Keratinocyte (primary cell): Measurements from ENCODE around the gene AMIGO1. TPM values are rescaled to one million over a fixed set of nuclear protein-coding genes. Genes with fewer than 3 reads are reported as not detected.
A peak's percentile ranks its signal among the peaks of the same experiment; 100 is the strongest.

ENCODE experiments used
- DNase-seq: peaks from one replicate; pipeline ENCODE4 v3.0.0-alpha.2; 2011; ENCODE audit warnings: low read depth, missing footprints, low spot score
- FAIRE-seq: peaks from 2 replicates; lab custom pipeline; 2011; peaks lifted over from hg19 to GRCh38; lab: Jason Lieb, UNC
- H2AFZ ChIP-seq: 2 replicates; pipeline ENCODE4 v1.6.0; 2012; ENCODE audit warnings: low read length, control low read depth, inconsistent platforms; ENCODE audit not compliant: control insufficient read depth
- H3K27ac ChIP-seq: 2 replicates; pipeline ENCODE4 v1.5.1; 2011; ENCODE audit warnings: low read length; ENCODE audit not compliant: control insufficient read depth, insufficient read depth
- H3K27me3 ChIP-seq: 3 replicates; pipeline ENCODE4 v1.6.0; 2011; ENCODE audit warnings: low read length; ENCODE audit not compliant: control insufficient read depth, insufficient read depth; ENCODE audit errors: extremely low read depth
- H3K36me3 ChIP-seq, 2 experiments: 2 replicates in 1 of 2; 3 replicates in 1 of 2; pipeline ENCODE4 v1.5.1; 2011; ENCODE audit warnings: low read length in 2 of 2, mild to moderate bottlenecking in 1 of 2; ENCODE audit not compliant: control insufficient read depth in 2 of 2, insufficient read depth in 2 of 2; ENCODE audit errors: extremely low read depth in 1 of 2
- H3K4me1 ChIP-seq: 3 replicates; pipeline ENCODE4 v1.5.1; 2011; ENCODE audit warnings: low read length; ENCODE audit not compliant: control insufficient read depth, insufficient read depth; ENCODE audit errors: extremely low read depth
- H3K4me2 ChIP-seq: 3 replicates; pipeline ENCODE4 v1.6.0; 2011; ENCODE audit warnings: low read depth, low read length; ENCODE audit not compliant: control insufficient read depth, insufficient read depth; ENCODE audit errors: extremely low read depth
- H3K4me3 ChIP-seq, 3 experiments: fragments of 200-600 bp in 1 of 3; sonication (generic) in 1 of 3; 2 replicates in 2 of 3; 3 replicates in 1 of 3; pipeline ENCODE4 v1.5.1; 2011 to 2016; ENCODE audit warnings: low read length in 3 of 3, mild to moderate bottlenecking in 3 of 3, control low read depth in 2 of 3, inconsistent platforms in 1 of 3, low read depth in 1 of 3, mixed read lengths in 1 of 3, mixed run types in 1 of 3, moderate library complexity in 1 of 3; ENCODE audit not compliant: control insufficient read depth in 2 of 3, insufficient read depth in 2 of 3; ENCODE audit errors: extremely low read depth in 1 of 3
- H3K79me2 ChIP-seq: 2 replicates; pipeline ENCODE4 v1.6.0; 2012; ENCODE audit warnings: low read length; ENCODE audit not compliant: control insufficient read depth, insufficient read depth
- H3K9ac ChIP-seq: 3 replicates; pipeline ENCODE4 v1.6.0; 2011; ENCODE audit warnings: low read length; ENCODE audit not compliant: control insufficient read depth, insufficient read depth; ENCODE audit errors: extremely low read depth
- H3K9me1 ChIP-seq: 3 replicates; pipeline ENCODE4 v1.6.0; 2011; ENCODE audit warnings: low read length; ENCODE audit not compliant: control insufficient read depth, insufficient read depth; ENCODE audit errors: extremely low read depth
- H3K9me3 ChIP-seq: 2 replicates; pipeline ENCODE4 v1.5.1; 2012; ENCODE audit warnings: low read depth, low read length; ENCODE audit not compliant: control insufficient read depth
- H4K20me1 ChIP-seq: 3 replicates; pipeline ENCODE4 v1.6.0; 2011; ENCODE audit warnings: low read length; ENCODE audit not compliant: control insufficient read depth, insufficient read depth; ENCODE audit errors: extremely low read depth
- CTCF ChIP-seq, 3 experiments: IDR thresholded peaks in 1 of 3; conservative IDR thresholded peaks in 1 of 3; optimal IDR thresholded peaks in 1 of 3; 2 replicates in 2 of 3; 3 replicates in 1 of 3; pipeline versions ENCODE3 to v1.5.1; 2011; ENCODE audit warnings: low read length in 3 of 3, mild to moderate bottlenecking in 3 of 3, moderate library complexity in 2 of 3, control low read depth in 1 of 3, inconsistent platforms in 1 of 3; ENCODE audit not compliant: insufficient read depth in 2 of 3; ENCODE audit errors: extremely low read depth in 1 of 3
- EZH2 ChIP-seq: IDR thresholded peaks from one replicate; pipeline ENCODE4 v1.6.1; 2012; ENCODE audit warnings: inconsistent platforms, mild to moderate bottlenecking, low read length, moderate library complexity
- dilution Hi-C: fragments of 300-500 bp; cut with MboI; formaldehyde crosslinking; loops from one replicate; pipeline ENCODE4 v1.7.0; 2020; ENCODE audit warnings: low sequenced_read_pairs; ENCODE audit not compliant: extremely low pct_ligation_motif_present
- polyA plus RNA-seq, 5 experiments: library from polyadenylated mRNA; depleted of rRNA in 3 of 5; stranded (reverse) in 3 of 5; stranded (forward) in 1 of 5; unstranded in 1 of 5; fragments of >200 nt; gene quantifications; 1 replicate in 1 of 5; 2 replicates in 3 of 5; 3 replicates in 1 of 5; pipeline versions ENCODE4 v1.2.1 to v1.2.3, GENCODE V29; 2011 to 2012; ENCODE audit warnings: missing spikeins in 2 of 5, low read depth in 1 of 5, low replicate concordance in 1 of 5

Gene AMIGO1
- polyA plus RNA-seq, 1 donor (not counting 4 experiments of a cell fraction or from before 2014, with no cell fraction given) = 0.26 TPM

GRCh38 chr1:109485001-109485400 is 24.5 kb downstream of the AMIGO1 start:
- Histone ChIP-seq H3K9ac (no peak overlapping the region), H3K27me3 (peaks cover 16% of the 10 kb centered on the region), H4K20me1 (no peaks in the 10 kb centered on the region), H3K36me3 (peaks cover 5 to 6% of the 10 kb centered on the region in 2 experiments), H3K4me1 (peaks cover 11% of the 10 kb centered on the region), H3K4me3 (peak overlapping the region; percentile 76 to 80 (median 77)), H3K9me3 (no peaks in the 10 kb centered on the region), H3K4me2 (peak overlapping the region; percentile 94), H3K79me2 (peaks cover 5% of the 10 kb centered on the region), H3K9me1 (peaks cover 4% of the 10 kb centered on the region), H2AFZ (no peak overlapping the region), H3K27ac (no peak overlapping the region)
- FAIRE-seq (no peak), DNase-seq (no peak)
- dilution Hi-C loops = no loop called here
- TF ChIP-seq CTCF (optimal IDR thresholded peaks at IDR 0.05 in 1 of 3, IDR thresholded peaks at IDR 0.05 in 1 of 3, conservative IDR thresholded peaks at IDR 0.05 in 1 of 3; ENCODE audit: extremely low read depth in 1 of 3, insufficient read depth in 2 of 3, low read length in 3 of 3) (no peak), EZH2 (no peak)

GRCh38 chr1:109484519-109484975 is 25.0 kb downstream of the AMIGO1 start:
- Histone ChIP-seq H3K4me2 (peak overlapping the region; percentile 94), H3K9me3 (no peaks in the 10 kb centered on the region), H3K4me1 (peaks cover 11% of the 10 kb centered on the region), H3K27ac (peak overlapping the region; percentile 77), H2AFZ (peak overlapping the region; percentile 85), H3K27me3 (peaks cover 20% of the 10 kb centered on the region), H4K20me1 (no peaks in the 10 kb centered on the region), H3K9me1 (peaks cover 4% of the 10 kb centered on the region), H3K4me3 (peak overlapping the region; percentile 76 to 80 (median 77)), H3K9ac (peak overlapping the region; percentile 82), H3K79me2 (peaks cover 5% of the 10 kb centered on the region), H3K36me3 (peaks cover 4 to 6% of the 10 kb centered on the region in 2 experiments)
- TF ChIP-seq EZH2 (no peak), CTCF (optimal IDR thresholded peaks at IDR 0.05 in 1 of 3, IDR thresholded peaks at IDR 0.05 in 1 of 3, conservative IDR thresholded peaks at IDR 0.05 in 1 of 3; ENCODE audit: extremely low read depth in 1 of 3, insufficient read depth in 2 of 3, low read length in 3 of 3) (no peak)
- dilution Hi-C loops = no loop called here
- FAIRE-seq = no peak
- DNase-seq = no peak
